Skeletal muscle tissue (tissue), 4 donors: ENCODE data around the gene RNLS. TPM values are rescaled to one million over a fixed set of nuclear protein-coding genes. Genes with fewer than 3 reads are reported as not detected.

Source experiments
- H3K27ac ChIP-seq: one replicate; pipeline ENCODE4 v1.7.0; 2013; ENCODE audit warnings: mild to moderate bottlenecking, low read depth, low read length, inconsistent platforms
- H3K27me3 ChIP-seq, 3 donors: one replicate each; pipeline ENCODE4 v1.7.0; 2013; ENCODE audit warnings: low read length in 3 of 3; ENCODE audit not compliant: control insufficient read depth in 3 of 3, insufficient read depth in 3 of 3
- H3K36me3 ChIP-seq, 3 donors: one replicate each; pipeline ENCODE4 v1.7.0; 2013; ENCODE audit warnings: low read length in 3 of 3; ENCODE audit not compliant: control insufficient read depth in 3 of 3, insufficient read depth in 3 of 3
- H3K4me1 ChIP-seq, 3 donors: one replicate each; pipeline ENCODE4 v1.7.0; 2013; ENCODE audit warnings: low read length in 3 of 3, mild to moderate bottlenecking in 3 of 3; ENCODE audit not compliant: control insufficient read depth in 3 of 3, insufficient read depth in 3 of 3
- H3K4me3 ChIP-seq, 3 donors: one replicate each; pipeline ENCODE4 v1.7.0; 2013; ENCODE audit warnings: low read length in 3 of 3
- H3K9ac ChIP-seq, 3 donors: one replicate each; pipeline ENCODE4 v1.7.0; 2013; ENCODE audit warnings: low read length in 3 of 3, mild to moderate bottlenecking in 3 of 3, moderate library complexity in 2 of 3, low read depth in 1 of 3
- H3K9me3 ChIP-seq, 3 donors: one replicate each; pipeline ENCODE4 v1.7.0; 2013; ENCODE audit warnings: low read length in 3 of 3; ENCODE audit not compliant: control insufficient read depth in 3 of 3
- total RNA-seq: library from RNA; depleted of rRNA; stranded (reverse); fragments of >200 nt; gene quantifications from one replicate; pipeline ENCODE4 v1.2.3, GENCODE V29; 2014
- donor health status: Osteomylitis.

RNLS gene
- total RNA-seq, 1 donor from 2014 or later = 4.7 TPM

DNA sequence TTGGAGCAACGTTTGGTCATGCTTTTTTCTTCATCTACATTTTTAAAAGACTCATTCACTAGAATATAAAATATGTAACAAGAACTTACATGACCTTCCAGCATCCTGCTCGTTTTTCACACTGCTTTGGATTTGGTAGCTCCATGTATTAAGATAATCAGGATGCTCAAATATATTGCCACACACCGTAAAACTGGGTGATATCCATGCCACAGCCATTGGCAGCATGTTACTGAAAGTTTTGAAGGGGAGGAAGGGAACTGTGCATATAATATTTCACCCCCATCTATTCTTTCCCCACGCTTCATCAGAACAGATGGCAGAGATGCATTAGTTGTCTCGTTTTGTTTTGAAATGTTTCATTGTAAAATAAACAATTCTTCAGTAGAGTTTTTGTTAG lies 158.2 kb downstream of the RNLS start:
- H3K27me3 ChIP-seq = no peaks in the 10 kb centered on the region
- H3K9me3 ChIP-seq = no peaks in the 10 kb centered on the region
- H3K27ac ChIP-seq = no peak overlapping the region
- H3K9ac ChIP-seq = no peak overlapping the region
- no peak overlapping the region for H3K4me3 ChIP-seq
- H3K4me1 ChIP-seq = peaks cover 3 to 7% (median 4%) of the 10 kb centered on the region in 3 donors
- H3K36me3 ChIP-seq = no peaks in the 10 kb centered on the region

DNA sequence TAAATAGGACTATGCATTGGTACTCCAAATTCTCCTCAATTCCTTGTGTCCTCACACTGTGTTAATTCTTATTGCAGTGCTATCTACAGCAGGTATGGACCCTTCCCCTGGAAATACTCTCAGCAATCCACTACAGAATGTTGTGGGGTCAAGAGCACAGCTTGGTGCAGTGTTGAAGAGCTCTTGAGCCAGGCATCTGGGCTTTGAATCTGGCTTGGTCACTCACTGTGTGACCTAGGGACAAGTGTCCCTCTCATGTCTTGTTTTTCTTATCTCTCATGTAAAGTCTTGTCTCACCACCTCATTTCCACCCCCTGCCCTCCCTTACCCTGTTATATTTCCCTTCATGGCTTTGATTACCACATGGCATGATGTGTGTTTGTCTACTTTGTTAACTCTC lies 159.4 kb downstream of the RNLS start:
- Histone ChIP-seq H3K4me1 (peaks cover 3 to 10% (median 4%) of the 10 kb centered on the region in 3 donors), H3K27me3 (no peaks in the 10 kb centered on the region), H3K4me3 (no peak overlapping the region), H3K36me3 (no peaks in the 10 kb centered on the region), H3K9me3 (no peaks in the 10 kb centered on the region), H3K27ac (no peak overlapping the region), H3K9ac (no peak overlapping the region)

DNA sequence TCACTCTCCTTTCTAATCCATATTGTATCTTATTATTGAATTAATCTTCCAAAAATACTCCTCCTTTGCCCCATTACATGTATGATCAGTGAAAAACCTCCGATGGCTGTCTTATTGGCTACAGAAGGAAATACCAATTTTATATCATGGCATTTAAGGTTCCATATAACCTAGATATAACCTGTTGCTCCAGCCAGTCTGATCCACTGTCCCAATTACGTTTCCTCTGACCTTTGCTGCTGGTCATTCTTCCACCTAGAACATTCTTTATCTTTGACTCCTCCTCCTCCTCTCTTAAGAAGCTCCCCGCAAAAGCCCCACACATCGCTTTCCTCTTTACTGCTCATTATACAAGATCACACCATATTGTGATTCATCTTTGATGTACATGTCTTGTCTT lies 161.5 kb downstream of the RNLS start:
- no peak overlapping the region for H3K27ac ChIP-seq
- no peak overlapping the region for H3K9ac ChIP-seq
- H3K4me3 ChIP-seq = no peak overlapping the region
- no peaks in the 10 kb centered on the region for H3K27me3 ChIP-seq
- H3K4me1 ChIP-seq = peaks cover 0 to 9% (median 4%) of the 10 kb centered on the region in 3 donors
- no peaks in the 10 kb centered on the region for H3K9me3 ChIP-seq
- no peaks in the 10 kb centered on the region for H3K36me3 ChIP-seq

DNA sequence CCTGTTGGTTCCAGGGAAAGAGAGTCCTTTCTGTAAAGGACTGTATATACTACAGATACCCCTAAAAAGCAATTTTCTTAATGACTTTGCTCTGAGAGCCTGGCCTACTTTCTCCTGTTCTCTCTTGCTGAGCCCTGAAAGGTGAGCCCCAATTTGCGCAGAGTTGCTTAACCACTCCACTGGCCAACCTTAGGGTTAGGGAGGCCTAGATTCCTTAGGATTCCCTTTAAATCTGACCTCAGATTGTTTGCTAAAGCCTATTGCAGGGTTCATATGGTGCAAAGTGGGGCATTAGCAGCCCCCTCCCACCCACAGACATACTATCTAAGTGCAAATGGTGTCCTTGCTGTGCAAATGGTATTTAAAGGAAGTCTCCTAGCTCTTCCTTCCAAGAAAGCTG lies 164.2 kb downstream of the RNLS start:
- peaks cover 9 to 21% (median 11%) of the 10 kb centered on the region in 3 donors for H3K4me1 ChIP-seq
- H3K27ac ChIP-seq = no peak overlapping the region
- H3K9ac ChIP-seq = no peak overlapping the region
- H3K36me3 ChIP-seq = no peaks in the 10 kb centered on the region
- H3K9me3 ChIP-seq = no peaks in the 10 kb centered on the region
- no peak overlapping the region for H3K4me3 ChIP-seq
- H3K27me3 ChIP-seq = no peaks in the 10 kb centered on the region

DNA sequence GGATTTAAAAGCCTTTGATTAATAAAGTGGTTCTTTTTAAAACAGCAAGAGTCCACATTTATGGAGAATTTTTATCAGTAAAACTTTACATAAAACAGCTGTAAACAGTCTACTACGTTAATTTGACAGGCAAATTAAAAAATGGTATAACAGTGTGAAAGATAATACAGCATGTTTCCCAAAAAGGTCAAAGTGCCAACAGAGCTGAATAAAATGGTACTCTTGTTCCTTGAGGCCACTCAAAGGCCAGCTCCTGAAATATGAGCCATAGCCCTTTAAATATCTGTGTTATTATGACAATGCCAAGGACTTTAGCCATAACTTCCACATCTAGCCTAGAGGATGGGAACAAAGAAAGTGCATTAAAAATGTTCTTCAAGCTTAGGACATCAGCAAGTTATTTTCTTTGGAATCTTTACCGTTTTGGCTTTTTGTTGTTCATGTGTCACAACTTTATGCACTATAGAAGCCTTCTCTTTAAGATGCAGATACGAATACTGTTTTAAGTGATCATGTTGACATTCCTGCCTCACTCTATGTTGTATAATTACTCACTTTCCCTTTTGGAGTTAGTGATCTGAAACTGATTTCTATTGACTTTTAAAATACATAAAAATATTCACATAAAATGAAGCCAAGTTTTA lies 165.6 kb downstream of the RNLS start:
- Histone ChIP-seq H3K36me3 (no peaks in the 10 kb centered on the region), H3K4me1 (peaks cover 9 to 21% (median 11%) of the 10 kb centered on the region in 3 donors), H3K9me3 (no peaks in the 10 kb centered on the region), H3K9ac (no peak overlapping the region), H3K4me3 (no peak overlapping the region), H3K27ac (no peak overlapping the region), H3K27me3 (no peaks in the 10 kb centered on the region)

DNA sequence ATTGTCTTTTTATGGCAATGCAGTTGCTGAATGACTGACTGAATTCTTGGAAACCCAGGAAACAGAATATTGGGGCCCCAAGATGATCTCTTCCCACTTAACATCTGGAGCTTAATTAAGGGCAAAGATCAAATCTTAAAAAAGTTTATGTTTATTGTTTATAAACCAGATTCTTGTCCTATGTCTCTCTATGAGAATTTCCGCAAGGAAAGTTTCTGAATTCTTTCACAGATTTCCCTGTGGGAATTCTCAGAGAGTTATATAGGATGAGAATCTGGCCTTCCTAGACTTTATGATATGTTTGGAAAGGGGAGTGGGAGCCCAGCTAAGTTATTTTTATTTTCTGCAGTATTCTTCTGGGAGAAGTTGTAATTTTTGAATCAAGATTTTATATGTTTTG lies 166.3 kb downstream of the RNLS start:
- H3K4me3 ChIP-seq = no peak overlapping the region
- H3K36me3 ChIP-seq = no peaks in the 10 kb centered on the region
- no peak overlapping the region for H3K27ac ChIP-seq
- no peaks in the 10 kb centered on the region for H3K27me3 ChIP-seq
- H3K9me3 ChIP-seq = no peaks in the 10 kb centered on the region
- peaks cover 9 to 21% (median 11%) of the 10 kb centered on the region in 3 donors for H3K4me1 ChIP-seq
- H3K9ac ChIP-seq = no peak overlapping the region

DNA sequence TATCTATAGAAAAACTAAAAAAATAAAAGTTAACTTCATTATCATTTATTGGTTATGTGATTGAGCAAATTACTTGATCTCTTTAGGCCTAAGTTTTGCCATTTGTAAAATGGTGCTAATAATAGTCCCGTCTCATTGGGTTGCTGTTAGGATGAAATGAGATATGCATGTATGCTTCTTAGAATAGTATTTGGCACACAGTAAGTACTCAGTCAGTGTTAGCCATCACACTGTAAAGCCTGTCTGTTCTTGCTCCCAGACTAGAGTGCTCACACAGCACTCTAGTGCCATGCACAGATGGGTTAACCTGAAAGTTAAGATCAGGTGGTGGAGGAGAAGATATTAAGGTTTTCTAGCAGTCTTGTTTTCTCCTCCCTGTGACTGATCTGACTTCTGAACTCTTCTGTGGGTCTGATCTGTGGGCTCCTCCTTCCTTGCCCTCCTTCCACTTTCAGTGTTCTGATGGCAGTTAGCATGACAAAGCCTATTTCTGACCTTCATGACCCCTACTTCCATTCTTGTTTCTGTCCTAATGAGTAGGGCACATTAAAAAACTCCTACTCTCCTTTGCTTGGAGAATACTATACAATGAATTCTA lies 167.5 kb downstream of the RNLS start:
- Histone ChIP-seq H3K27ac (peak overlapping the region; percentile 31), H3K4me3 (no peak overlapping the region), H3K27me3 (no peaks in the 10 kb centered on the region), H3K9ac (no peak overlapping the region), H3K4me1 (peaks cover 9 to 21% (median 11%) of the 10 kb centered on the region in 3 donors), H3K36me3 (no peaks in the 10 kb centered on the region), H3K9me3 (no peaks in the 10 kb centered on the region)

DNA sequence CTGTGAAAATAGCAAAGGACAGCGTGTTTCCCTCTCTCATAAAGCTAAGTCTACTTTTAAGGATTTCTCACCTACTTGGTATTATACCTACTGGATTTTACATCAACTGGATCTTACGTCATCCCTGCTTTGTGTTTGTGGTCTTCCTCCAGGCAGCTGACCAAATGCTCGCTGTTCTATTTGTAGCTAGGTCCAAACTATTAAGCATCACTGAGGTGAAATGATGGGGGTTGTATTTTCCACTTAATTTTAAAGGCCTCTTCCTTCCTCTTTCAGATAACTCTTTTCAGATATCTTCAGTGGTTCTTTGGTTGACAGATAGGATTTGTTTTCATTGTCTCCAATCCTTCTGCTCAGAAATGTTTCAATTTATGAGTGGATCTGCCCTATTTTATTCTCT lies 169.7 kb downstream of the RNLS start:
- Histone ChIP-seq H3K36me3 (no peaks in the 10 kb centered on the region), H3K4me1 (peaks cover 9 to 17% (median 11%) of the 10 kb centered on the region in 3 donors), H3K9ac (no peak overlapping the region), H3K4me3 (no peak overlapping the region), H3K27ac (no peak overlapping the region), H3K9me3 (no peaks in the 10 kb centered on the region), H3K27me3 (no peaks in the 10 kb centered on the region)

DNA sequence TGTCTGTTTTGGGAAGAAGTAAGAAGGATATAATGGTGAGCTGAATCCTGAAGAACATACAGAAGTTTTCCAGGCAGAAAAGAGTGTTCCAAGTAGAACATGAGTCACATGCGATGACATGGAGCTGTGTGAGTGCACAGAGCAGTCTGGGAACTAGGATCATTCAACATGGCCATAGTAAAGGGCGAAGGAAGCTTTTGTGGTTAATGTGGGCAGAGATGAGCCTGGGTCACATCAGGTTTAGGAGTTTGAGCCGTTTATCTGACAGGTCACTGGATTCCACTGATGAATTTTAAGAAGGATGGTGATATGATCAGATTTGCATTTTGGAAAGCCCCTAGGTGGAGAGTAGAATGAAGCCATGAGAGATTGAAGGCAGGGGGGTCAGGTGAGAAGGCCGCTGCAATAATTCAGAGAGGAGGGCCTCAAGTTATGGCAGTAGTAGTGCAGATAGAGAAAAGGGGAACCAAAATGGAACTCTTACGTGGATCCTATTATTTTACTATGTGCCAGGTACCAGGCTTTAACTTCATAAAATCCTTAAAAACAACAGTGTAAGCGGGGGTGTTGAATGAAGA lies 171.3 kb downstream of the RNLS start:
- Histone ChIP-seq H3K9me3 (no peaks in the 10 kb centered on the region), H3K27ac (no peak overlapping the region), H3K4me1 (peaks cover 7 to 12% (median 9%) of the 10 kb centered on the region in 3 donors), H3K36me3 (no peaks in the 10 kb centered on the region), H3K27me3 (no peaks in the 10 kb centered on the region), H3K9ac (no peak overlapping the region), H3K4me3 (no peak overlapping the region)

DNA sequence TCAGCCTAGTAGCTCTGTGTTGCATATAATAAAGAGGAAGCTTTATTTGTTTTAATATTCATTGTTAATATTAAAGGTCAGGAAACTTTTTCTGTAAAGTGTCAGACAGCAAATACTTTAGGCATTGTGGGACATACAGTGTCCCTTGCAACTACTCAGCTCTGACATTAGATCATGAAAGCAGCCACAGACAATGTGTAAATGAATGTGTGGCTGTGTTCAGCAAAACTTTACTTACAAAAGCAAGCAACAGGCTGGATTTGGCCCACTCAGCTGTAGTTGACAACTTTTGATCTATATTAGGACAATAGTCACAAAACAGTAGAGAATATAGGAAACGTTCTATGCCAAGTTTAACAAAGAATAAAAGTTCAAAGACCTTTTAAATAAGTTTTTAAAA lies 173.3 kb downstream of the RNLS start:
- Histone ChIP-seq H3K9me3 (no peaks in the 10 kb centered on the region), H3K27me3 (no peaks in the 10 kb centered on the region), H3K9ac (no peak overlapping the region), H3K36me3 (no peaks in the 10 kb centered on the region), H3K27ac (no peak overlapping the region), H3K4me1 (peaks cover 0 to 1% (median under 1%) of the 10 kb centered on the region in 3 donors), H3K4me3 (no peak overlapping the region)
